ENCODE results near the gene BRF1. TPM values are rescaled to one million over a fixed set of nuclear protein-coding genes. Genes with fewer than 3 reads are reported as not detected.

The BRF1 gene
- total RNA-seq, 1 experiment from 2014 or later: 26.4 TPM

DNA sequence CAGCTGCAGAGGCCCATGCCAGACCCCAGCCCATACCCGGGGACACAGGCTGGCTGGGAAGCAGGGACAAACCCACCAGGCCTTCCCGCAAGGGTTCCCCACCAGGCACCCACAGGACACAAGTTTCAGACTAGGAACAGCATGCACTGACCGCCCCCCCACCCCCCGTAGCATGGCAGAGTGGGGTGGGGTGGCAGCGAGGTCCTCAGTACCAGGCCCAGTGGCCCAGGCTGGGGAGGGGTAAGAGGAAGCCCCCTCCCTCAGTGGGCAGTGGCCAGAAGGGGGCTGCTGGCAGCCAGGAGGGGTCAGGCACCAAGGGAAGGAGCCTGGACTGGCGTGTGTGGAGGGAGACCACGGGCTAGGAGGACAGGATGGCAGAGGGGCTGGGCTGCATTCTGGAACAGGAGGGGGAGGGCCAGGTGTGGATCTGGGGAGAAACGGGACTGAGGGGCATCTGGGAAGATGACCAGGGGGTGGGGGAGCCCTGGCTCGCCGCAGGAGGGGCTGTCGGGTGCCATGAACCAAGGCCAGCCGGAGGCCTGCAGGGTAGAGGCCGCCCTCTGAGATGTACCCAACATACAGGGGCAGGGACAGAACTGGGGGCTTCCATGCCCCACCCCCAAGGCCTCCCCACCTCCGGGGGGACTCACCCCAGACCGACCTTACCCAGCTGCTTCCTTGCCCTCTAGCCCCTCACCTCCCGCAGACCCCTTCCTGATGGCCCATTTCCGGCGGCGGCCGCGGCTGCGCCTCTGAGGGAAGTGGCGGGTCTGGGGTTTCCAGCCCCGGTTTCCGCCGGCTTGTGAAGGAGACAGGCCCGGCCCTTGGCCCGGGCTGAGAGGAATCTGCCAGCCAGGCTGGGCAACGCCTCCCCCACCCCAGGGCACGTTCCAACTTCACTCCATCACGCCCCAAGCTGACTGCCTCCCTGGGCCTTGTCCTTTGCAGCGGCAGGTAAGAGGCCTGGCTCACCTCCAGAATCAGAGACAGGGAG, 126.6 kb downstream of the BRF1 start:
- Mint-ChIP-seq H3K4me1 (no peaks in the 10 kb centered on the region), H3K27ac (no peak overlapping the region), H3K36me3 (no peaks in the 10 kb centered on the region), H3K27me3 (ENCODE audit: low read depth) (peaks cover 7% of the 10 kb centered on the region; the same call in 1 of the 2 replicates), H3K4me3 (no peak overlapping the region), H3K9me3 (no peaks in the 10 kb centered on the region)
- CTCF ChIA-PET: interaction anchor here (7.4 kb wide), 1 partner anchor 83 kb away, joined by 36 read pairs; no protein-coding TSS in a partner anchor
- ATAC-seq: no peak
- POLR2A ChIA-PET: no interaction called here
- DNase-seq (ENCODE audit: low spot score): no peak
- TF ChIP-seq ZNF263 (CRISPR knock-in tag; IDR thresholded peaks at IDR 0.05; ENCODE audit: low read depth): no peak
- no peak for TF ChIP-seq JUN (CRISPR knock-in tag; IDR thresholded peaks at IDR 0.05)
- TF ChIP-seq, protein P1, sequence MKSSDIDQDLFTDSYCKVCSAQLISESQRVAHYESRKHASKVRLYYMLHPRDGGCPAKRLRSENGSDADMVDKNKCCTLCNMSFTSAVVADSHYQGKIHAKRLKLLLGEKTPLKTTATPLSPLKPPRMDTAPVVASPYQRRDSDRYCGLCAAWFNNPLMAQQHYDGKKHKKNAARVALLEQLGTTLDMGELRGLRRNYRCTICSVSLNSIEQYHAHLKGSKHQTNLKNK (CRISPR knock-in tag; IDR thresholded peaks at IDR 0.05): no peak
- TF ChIP-seq ZBTB21 (CRISPR knock-in tag; IDR thresholded peaks at IDR 0.05; ENCODE audit: borderline replicate concordance): no peak
- TF ChIP-seq RORB (CRISPR knock-in tag; IDR thresholded peaks at IDR 0.05): no peak
- TF ChIP-seq ZNF138 (CRISPR knock-in tag; conservative IDR thresholded peaks at IDR 0.05): no peak
- TF ChIP-seq ZNF121 (CRISPR knock-in tag; IDR thresholded peaks at IDR 0.05): no peak
- TF ChIP-seq ZNF416 (CRISPR knock-in tag; IDR thresholded peaks at IDR 0.05): no peak
- TF ChIP-seq, protein P2, sequence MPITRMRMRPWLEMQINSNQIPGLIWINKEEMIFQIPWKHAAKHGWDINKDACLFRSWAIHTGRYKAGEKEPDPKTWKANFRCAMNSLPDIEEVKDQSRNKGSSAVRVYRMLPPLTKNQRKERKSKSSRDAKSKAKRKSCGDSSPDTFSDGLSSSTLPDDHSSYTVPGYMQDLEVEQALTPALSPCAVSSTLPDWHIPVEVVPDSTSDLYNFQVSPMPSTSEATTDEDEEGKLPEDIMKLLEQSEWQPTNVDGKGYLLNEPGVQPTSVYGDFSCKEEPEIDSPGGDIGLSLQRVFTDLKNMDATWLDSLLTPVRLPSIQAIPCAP (CRISPR knock-in tag; IDR thresholded peaks at IDR 0.05): no peak
- TF ChIP-seq, protein P3, sequence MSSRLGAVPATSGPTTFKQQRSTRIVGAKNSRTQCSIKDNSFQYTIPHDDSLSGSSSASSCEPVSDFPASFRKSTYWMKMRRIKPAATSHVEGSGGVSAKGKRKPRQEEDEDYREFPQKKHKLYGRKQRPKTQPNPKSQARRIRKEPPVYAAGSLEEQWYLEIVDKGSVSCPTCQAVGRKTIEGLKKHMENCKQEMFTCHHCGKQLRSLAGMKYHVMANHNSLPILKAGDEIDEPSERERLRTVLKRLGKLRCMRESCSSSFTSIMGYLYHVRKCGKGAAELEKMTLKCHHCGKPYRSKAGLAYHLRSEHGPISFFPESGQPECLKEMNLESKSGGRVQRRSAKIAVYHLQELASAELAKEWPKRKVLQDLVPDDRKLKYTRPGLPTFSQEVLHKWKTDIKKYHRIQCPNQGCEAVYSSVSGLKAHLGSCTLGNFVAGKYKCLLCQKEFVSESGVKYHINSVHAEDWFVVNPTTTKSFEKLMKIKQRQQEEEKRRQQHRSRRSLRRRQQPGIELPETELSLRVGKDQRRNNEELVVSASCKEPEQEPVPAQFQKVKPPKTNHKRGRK (CRISPR knock-in tag; IDR thresholded peaks at IDR 0.05; ENCODE audit: borderline replicate concordance): no peak
- TF ChIP-seq, protein P4, sequence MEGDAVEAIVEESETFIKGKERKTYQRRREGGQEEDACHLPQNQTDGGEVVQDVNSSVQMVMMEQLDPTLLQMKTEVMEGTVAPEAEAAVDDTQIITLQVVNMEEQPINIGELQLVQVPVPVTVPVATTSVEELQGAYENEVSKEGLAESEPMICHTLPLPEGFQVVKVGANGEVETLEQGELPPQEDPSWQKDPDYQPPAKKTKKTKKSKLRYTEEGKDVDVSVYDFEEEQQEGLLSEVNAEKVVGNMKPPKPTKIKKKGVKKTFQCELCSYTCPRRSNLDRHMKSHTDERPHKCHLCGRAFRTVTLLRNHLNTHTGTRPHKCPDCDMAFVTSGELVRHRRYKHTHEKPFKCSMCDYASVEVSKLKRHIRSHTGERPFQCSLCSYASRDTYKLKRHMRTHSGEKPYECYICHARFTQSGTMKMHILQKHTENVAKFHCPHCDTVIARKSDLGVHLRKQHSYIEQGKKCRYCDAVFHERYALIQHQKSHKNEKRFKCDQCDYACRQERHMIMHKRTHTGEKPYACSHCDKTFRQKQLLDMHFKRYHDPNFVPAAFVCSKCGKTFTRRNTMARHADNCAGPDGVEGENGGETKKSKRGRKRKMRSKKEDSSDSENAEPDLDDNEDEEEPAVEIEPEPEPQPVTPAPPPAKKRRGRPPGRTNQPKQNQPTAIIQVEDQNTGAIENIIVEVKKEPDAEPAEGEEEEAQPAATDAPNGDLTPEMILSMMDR (IDR thresholded peaks at IDR 0.05): no peak

DNA sequence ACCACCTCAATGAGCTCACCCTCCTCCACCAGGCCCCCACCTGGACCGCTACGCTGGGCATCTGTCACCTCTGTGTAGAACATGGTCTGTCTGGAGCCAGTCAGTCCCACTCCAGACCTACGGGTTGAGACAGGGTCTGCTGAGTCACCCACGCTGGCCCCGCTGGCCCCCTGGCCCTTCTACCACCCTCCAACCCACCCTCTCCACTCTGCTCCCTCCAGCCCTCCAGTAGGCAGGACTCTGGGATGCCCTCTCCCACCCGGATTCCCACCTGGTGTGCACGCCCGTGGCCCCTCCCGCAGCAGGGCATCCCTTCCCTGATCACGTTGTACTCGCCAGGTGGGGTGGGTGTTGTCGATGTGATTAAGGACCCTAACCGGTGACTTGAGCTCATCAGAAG, 127.7 kb downstream of the BRF1 start:
- no peaks in the 10 kb centered on the region for H3K4me1 Mint-ChIP-seq
- CTCF ChIA-PET: interaction anchor here (6.6 to 7.4 kb wide), 2 partner anchors 9 to 82 kb away, joined by 36 to 107 read pairs; partner anchors contain the start of gene NUDT14
- H3K36me3 Mint-ChIP-seq: no peaks in the 10 kb centered on the region
- no peak overlapping the region for H3K4me3 Mint-ChIP-seq
- ATAC-seq (no peak), DNase-seq (ENCODE audit: low spot score) (no peak)
- no peak overlapping the region for H3K27ac Mint-ChIP-seq
- peaks cover 7% of the 10 kb centered on the region; the same call in 1 of the 2 replicates for H3K27me3 Mint-ChIP-seq (ENCODE audit: low read depth)
- H3K9me3 Mint-ChIP-seq: no peaks in the 10 kb centered on the region
- POLR2A ChIA-PET: no interaction called here
- no peak for TF ChIP-seq TP53 (CRISPR knock-in tag; IDR thresholded peaks at IDR 0.05)
- TF ChIP-seq, protein P5, sequence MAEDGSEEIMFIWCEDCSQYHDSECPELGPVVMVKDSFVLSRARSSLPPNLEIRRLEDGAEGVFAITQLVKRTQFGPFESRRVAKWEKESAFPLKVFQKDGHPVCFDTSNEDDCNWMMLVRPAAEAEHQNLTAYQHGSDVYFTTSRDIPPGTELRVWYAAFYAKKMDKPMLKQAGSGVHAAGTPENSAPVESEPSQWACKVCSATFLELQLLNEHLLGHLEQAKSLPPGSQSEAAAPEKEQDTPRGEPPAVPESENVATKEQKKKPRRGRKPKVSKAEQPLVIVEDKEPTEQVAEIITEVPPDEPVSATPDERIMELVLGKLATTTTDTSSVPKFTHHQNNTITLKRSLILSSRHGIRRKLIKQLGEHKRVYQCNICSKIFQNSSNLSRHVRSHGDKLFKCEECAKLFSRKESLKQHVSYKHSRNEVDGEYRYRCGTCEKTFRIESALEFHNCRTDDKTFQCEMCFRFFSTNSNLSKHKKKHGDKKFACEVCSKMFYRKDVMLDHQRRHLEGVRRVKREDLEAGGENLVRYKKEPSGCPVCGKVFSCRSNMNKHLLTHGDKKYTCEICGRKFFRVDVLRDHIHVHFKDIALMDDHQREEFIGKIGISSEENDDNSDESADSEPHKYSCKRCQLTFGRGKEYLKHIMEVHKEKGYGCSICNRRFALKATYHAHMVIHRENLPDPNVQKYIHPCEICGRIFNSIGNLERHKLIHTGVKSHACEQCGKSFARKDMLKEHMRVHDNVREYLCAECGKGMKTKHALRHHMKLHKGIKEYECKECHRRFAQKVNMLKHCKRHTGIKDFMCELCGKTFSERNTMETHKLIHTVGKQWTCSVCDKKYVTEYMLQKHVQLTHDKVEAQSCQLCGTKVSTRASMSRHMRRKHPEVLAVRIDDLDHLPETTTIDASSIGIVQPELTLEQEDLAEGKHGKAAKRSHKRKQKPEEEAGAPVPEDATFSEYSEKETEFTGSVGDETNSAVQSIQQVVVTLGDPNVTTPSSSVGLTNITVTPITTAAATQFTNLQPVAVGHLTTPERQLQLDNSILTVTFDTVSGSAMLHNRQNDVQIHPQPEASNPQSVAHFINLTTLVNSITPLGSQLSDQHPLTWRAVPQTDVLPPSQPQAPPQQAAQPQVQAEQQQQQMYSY (CRISPR knock-in tag; IDR thresholded peaks at IDR 0.05): no peak
- TF ChIP-seq NR1H2 (CRISPR knock-in tag; IDR thresholded peaks at IDR 0.05): no peak
- TF ChIP-seq SOX15 (CRISPR knock-in tag; IDR thresholded peaks at IDR 0.05): no peak
- TF ChIP-seq, protein P6, sequence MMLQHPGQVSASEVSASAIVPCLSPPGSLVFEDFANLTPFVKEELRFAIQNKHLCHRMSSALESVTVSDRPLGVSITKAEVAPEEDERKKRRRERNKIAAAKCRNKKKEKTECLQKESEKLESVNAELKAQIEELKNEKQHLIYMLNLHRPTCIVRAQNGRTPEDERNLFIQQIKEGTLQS (CRISPR knock-in tag; conservative IDR thresholded peaks at IDR 0.05): no peak
- no peak for TF ChIP-seq ZNF423 (CRISPR knock-in tag; IDR thresholded peaks at IDR 0.05)
- TF ChIP-seq, protein P7, sequence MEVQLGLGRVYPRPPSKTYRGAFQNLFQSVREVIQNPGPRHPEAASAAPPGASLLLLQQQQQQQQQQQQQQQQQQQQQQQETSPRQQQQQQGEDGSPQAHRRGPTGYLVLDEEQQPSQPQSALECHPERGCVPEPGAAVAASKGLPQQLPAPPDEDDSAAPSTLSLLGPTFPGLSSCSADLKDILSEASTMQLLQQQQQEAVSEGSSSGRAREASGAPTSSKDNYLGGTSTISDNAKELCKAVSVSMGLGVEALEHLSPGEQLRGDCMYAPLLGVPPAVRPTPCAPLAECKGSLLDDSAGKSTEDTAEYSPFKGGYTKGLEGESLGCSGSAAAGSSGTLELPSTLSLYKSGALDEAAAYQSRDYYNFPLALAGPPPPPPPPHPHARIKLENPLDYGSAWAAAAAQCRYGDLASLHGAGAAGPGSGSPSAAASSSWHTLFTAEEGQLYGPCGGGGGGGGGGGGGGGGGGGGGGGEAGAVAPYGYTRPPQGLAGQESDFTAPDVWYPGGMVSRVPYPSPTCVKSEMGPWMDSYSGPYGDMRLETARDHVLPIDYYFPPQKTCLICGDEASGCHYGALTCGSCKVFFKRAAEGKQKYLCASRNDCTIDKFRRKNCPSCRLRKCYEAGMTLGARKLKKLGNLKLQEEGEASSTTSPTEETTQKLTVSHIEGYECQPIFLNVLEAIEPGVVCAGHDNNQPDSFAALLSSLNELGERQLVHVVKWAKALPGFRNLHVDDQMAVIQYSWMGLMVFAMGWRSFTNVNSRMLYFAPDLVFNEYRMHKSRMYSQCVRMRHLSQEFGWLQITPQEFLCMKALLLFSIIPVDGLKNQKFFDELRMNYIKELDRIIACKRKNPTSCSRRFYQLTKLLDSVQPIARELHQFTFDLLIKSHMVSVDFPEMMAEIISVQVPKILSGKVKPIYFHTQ (CRISPR knock-in tag; IDR thresholded peaks at IDR 0.05): no peak
- TF ChIP-seq TEAD4 (CRISPR knock-in tag; IDR thresholded peaks at IDR 0.05): no peak
- no peak for TF ChIP-seq ESRRA (CRISPR knock-in tag; IDR thresholded peaks at IDR 0.05; ENCODE audit: borderline replicate concordance)
- TF ChIP-seq, protein P8, sequence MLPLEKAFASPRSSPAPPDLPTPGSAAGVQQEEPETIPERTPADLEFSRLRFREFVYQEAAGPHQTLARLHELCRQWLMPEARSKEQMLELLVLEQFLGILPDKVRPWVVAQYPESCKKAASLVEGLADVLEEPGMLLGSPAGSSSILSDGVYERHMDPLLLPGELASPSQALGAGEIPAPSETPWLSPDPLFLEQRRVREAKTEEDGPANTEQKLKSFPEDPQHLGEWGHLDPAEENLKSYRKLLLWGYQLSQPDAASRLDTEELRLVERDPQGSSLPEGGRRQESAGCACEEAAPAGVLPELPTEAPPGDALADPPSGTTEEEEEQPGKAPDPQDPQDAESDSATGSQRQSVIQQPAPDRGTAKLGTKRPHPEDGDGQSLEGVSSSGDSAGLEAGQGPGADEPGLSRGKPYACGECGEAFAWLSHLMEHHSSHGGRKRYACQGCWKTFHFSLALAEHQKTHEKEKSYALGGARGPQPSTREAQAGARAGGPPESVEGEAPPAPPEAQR (CRISPR knock-in tag; IDR thresholded peaks at IDR 0.05): no peak

All from WTC11 (cell line).